Activated CD4-positive, alpha-beta T cell treated with anti-CD3 and anti-CD28 coated beads for 1 hour (primary cell): ENCODE measurements around the gene CDKN2B.
A peak's percentile ranks its signal among the peaks of the same experiment; 100 is the strongest.
"Not testable (repeated sequence)": the region's sequence is repeated elsewhere in the genome, so short reads cannot be mapped to it uniquely, and the experiment has no call there.

Source experiments
- DNase-seq: peaks from one replicate; pipeline ENCODE4 v3.0.0-alpha.2; 2020

CDKN2B gene

DNA sequence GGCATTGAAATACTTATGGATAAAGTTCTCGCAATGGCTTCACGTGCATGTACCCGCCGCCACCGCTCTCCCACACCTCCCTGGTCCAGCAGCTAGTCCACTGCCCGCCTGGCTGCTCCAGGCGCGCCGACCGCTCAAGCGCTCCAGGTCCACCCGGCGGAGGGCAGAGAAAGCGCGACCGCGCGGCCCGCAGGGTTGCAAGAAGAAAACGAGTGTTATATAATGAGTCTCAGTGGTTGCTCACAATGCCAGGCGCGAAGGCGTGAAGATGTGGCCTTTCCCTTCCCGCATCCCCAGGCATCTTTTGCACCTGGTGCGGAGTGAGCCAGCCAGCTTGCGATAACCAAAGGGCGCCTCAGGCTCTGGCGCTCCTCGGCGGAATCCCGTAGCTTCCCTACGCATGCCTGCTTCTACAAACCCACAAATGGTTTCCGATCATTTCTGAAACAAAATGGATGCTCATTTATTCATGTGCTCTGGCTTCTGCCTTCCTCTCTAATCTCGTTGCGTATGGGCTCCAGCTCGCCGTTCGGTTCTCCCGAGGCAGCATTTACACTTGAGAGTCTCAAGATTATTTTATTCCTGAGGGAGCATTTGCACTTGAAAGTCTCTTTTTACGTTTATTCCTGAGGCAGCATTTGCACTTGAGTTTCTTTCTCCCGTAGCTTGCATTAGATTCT lies 40.6 kb downstream of the CDKN2B start:
- no peak for DNase-seq

DNA sequence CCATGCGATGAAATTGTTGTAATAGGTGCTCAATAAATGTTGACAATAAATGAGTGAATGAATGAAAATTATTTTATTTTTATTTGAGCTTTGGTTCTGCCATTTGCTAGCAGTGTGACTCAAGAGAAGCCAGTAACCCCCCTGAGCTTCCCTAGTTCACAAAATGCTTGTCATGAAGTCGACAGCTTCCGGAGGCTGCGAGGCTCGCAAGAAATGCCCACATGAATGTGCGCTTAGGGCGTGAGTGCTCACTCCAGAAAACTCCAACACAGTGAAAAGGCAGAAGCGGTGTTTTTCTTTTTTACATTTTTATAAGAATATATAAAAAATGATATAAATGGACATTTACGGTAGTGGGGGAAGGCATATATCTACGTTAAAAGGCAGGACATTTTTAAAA lies 41.4 kb downstream of the CDKN2B start:
- no peak for DNase-seq

DNA sequence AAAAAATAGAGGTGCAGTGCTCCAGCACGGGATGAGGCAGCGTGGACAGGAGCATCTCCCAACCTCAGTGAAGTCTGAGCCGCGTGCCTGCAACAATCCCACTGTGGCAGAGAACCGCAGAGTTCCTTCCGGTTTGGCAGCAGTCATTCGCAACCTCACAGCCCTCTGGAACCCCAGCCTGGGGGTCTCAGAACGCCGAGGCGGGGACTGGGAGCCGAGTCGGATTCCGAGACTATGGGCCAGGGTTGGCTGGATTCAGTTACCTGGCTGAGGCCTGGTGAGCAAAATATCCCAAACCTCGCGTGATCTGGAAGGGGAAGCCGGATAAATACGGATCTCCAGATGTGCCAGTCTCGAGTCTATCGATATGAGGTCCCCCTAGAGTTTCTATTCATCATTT lies 41.9 kb downstream of the CDKN2B start:
- no peak for DNase-seq

DNA sequence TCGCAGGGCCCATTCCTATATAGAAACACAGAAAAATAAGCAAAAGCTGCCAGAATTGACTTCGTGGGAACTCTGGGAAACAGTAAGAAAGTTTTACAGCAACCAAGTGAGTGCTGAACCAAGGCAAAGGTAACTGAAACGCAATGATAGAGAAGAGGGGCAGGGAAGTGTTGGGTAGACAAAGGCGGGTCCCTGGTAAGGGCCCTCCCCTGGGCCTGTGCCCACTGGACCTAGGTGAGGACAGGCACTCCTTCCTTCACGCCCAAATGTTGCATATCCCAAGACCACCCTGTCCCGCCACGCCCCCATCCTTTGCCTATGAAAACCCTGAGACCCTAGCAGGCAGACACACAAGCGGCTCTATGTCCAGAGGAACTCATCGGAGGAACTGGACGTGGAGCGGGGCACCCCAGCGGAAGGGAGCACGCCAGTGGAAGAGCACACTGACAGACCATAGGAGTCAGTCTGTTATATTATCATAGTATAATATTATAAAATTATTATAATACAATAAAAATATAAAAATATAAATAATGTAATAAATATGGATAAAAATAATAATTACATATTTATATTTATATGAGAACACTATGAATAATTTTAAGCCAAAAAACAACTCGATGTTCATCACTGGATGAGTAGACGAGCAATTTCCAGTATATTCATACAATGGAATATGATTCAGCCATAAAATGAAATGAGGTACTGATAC lies 42.8 kb downstream of the CDKN2B start:
- DNase-seq, result no peak

DNA sequence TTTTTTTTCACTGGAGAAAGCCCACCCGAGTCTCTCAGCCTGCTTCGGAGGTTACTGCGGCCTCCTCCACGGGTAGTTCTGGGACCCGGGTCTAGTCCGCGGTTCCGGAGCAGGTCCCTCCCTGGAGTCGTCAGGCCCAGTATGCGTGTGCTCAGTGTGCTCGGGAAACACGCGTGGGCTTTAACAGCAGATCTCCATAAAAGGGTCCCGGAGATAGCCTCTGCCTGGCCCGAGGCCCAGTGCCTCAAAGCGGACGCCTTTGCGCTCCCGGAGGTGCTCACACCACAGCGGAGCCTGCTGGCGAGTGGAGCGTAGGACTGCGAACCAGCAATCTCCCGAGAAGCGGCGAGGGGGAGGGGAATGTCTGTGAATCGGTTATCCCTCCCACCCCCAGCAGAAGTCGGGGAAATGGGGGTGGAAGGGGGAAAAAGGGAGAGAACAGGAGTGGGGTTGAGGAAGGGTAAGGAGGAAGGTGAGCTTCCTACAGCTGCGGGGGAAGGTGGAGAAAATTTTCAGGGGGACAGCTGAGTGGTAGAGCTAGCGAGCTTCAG lies 43.6 kb downstream of the CDKN2B start:
- no peak for DNase-seq

DNA sequence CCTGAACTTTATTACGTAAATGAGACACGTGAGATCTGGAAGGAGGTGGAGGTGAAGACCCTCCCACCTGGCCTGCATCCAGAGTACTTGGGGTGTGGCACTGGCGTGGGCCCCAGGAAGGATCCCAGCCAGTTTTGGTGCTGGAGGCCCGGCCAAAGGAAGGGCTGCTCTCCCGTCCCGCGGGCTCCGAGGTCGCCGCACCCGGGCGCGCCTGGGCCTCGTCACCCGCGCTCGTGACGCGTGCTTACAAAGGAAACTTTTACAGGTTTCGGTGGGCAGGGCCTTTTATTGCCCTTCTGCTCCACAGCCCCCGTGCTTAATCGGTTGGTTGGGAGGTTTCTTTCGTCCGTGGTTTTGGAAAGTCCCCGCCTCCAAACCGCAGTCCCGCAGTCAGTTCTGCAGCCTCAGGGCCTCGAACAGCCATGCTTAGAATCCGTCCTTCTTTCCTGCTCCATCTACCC lies 44.1 kb downstream of the CDKN2B start:
- DNase-seq, result peak; percentile 37

DNA sequence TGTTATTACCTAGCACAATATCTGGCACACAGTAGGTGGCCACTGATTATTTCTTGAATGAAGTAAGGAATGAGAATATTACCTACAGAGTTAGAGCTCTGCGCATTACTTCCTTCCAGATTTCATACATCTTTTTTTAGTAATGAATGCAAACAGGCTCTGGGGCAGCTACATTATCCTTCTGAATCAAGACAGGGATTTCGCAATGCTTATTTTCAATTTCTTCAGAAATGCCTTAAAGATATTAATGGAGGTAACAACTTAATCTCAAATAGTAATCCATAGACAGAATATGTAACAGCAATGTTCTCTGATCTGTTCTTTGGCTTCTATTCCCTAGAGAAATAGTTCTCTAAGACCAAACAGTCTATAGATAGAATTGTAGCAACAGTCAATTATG lies 47.5 kb downstream of the CDKN2B start:
- DNase-seq, result no peak

DNA sequence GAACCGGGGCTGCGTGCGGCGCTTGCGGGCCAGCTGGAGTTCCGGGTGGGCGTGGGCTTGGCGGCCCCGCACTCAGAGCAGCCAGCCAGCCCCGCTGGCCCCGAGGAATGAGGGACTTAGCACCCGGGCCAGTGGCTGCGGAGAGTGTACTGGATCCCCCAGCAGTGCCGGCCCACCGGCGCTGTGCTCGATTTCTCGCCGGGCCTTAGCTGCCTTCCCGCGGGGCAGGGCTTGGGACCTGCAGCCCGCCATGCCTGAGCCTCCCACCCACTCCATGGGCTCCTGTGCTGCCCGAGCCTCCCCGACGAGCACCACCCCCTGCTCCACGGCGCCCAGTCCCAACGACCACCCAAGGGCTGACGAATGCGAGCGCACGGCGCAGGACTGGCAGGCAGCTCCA lies 49.8 kb downstream of the CDKN2B start:
- DNase-seq, result not testable (repeated sequence)

DNA sequence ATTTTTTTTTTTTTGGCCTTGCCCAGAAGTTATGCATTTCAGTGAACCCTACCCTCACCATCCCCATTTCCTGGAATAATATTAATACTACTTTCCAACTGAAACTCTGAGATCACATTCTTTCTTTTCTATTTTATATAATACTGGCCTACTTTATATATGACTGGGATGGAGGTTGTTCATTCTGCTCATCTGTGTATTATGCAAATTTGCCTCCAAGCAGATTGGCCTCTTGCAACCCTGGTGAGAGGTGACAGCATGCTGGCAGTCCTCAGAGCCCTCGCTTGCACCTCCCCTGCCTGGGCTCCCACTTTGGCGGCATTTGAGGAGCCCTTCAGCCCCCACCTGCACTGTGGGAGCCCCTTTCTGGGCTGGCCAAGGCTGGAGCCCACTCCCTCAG lies 50.3 kb downstream of the CDKN2B start:
- DNase-seq, result no peak
